ENCODE data around the gene FSTL4.

The FSTL4 gene

GRCh38 chr5:133494923-133495246, 117.5 kb downstream of the FSTL4 start:
- H3K27ac ChIP-seq, result no peak overlapping the region
- no peak for TF ChIP-seq CTCF (IDR thresholded peaks at IDR 0.05)
- no peak for TF ChIP-seq ZFX (IDR thresholded peaks at IDR 0.05; ENCODE audit: borderline replicate concordance)

- no peak for TF ChIP-seq CTCF (IDR thresholded peaks at IDR 0.05)
- TF ChIP-seq ZFX (IDR thresholded peaks at IDR 0.05; ENCODE audit: borderline replicate concordance), result no peak
- no peak overlapping the region for H3K27ac ChIP-seq
These were observed 118.0 kb downstream of the FSTL4 start for GRCh38 chr5:133494232-133494922.

DNA sequence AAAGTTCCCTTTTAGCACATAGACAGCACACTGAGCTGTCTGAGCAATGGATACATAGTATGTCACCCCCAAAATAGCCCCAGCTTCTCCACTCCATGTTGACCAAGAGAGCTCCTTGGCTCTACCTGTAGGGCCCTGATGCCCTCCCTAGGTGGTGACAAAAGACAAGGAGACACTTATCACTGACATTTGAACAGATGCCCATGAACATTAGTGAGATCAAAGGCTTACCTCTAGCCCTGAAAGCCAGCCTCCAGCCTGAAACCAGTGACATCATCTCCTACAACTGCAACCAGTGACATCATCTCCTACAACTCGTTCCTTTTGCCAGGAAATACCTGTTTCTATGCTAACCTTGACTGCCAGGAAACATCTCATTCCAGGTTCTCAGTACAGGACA, 122.7 kb downstream of the FSTL4 start:
- TF ChIP-seq ZFX (IDR thresholded peaks at IDR 0.05; ENCODE audit: borderline replicate concordance) (no peak), CTCF (IDR thresholded peaks at IDR 0.05) (peak; percentile 49)
- H3K27ac ChIP-seq, result no peak overlapping the region

GRCh38 chr5:133487093-133487492, 125.2 kb downstream of the FSTL4 start:
- TF ChIP-seq CTCF (IDR thresholded peaks at IDR 0.05), result no peak
- TF ChIP-seq ZFX (IDR thresholded peaks at IDR 0.05; ENCODE audit: borderline replicate concordance), result no peak
- no peak overlapping the region for H3K27ac ChIP-seq

DNA sequence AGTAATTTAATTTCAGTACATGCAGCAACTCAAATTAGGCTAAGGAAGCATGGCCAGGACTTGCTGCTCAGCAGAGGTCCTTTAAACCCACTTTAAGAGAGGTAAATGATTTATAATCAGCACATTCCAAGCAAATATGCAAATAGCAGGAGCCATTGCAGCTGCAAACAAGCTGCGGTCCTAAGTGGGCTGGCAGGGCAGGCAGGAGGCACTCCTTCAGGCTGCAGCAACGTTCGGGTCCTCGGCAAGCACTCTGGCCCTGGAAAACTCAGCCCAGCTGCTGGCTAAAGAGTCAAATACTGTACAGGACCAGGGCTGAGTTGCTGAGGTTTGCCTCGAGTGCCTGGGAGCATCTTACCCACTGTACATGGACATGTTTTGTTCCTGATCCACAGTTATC, 126.9 kb downstream of the FSTL4 start:
- TF ChIP-seq CTCF (IDR thresholded peaks at IDR 0.05) (no peak), ZFX (IDR thresholded peaks at IDR 0.05; ENCODE audit: borderline replicate concordance) (no peak)
- no peak overlapping the region for H3K27ac ChIP-seq

- no peak for TF ChIP-seq CTCF (IDR thresholded peaks at IDR 0.05)
- no peak for TF ChIP-seq ZFX (IDR thresholded peaks at IDR 0.05; ENCODE audit: borderline replicate concordance)
- H3K27ac ChIP-seq, result no peak overlapping the region
These were observed 128.8 kb downstream of the FSTL4 start for GRCh38 chr5:133483406-133484090.

DNA sequence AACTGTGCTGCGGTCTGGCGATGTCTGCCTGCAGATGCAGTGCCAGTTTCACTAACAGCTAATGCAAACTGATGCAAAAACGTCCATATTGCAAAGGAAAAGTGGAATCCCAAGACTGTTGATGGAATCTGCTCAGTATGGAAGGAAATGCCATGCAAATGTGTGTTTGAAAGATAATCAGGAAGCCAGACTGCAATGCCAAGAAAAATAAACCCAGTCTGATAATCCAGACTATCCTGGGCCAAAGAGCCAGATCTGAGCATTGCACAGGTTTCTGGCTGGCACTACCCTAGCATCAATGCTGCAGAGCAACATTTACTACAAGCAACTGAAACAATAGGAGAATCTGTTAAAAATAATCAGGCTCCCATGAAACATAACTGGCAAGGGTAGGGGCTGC, 130.3 kb downstream of the FSTL4 start:
- no peak for TF ChIP-seq ZFX (IDR thresholded peaks at IDR 0.05; ENCODE audit: borderline replicate concordance)
- TF ChIP-seq CTCF (IDR thresholded peaks at IDR 0.05), result no peak
- no peak overlapping the region for H3K27ac ChIP-seq
